DND-41 (cell line): ENCODE data around the gene ITSN2.

Source experiments
- ATAC-seq: fragments of 200-7000 bp; cut with Tn5 transposase; 3 replicates; pipeline ENCODE4 v1.9.1; 2021; ENCODE audit warnings: low read depth; ENCODE audit not compliant: insufficient read depth
- DNase-seq: peaks from one replicate; pipeline ENCODE4 v3.0.0-alpha.2; 2020
- H2AFZ ChIP-seq: 2 replicates; pipeline ENCODE4 v1.6.0; 2012; ENCODE audit warnings: low read depth, low read length
- H3K27ac ChIP-seq: 2 replicates; pipeline ENCODE4 v1.5.1; 2012; ENCODE audit warnings: low read length, inconsistent platforms
- H3K27me3 ChIP-seq: fragments of 200-600 bp; sonication (generic); 2 replicates; pipeline ENCODE4 v1.6.0; 2012; ENCODE audit warnings: low read length, mild to moderate bottlenecking, inconsistent platforms; ENCODE audit not compliant: insufficient read depth, poor library complexity
- H3K36me3 ChIP-seq: 2 replicates; pipeline ENCODE4 v1.5.1; 2012; ENCODE audit warnings: low read length, inconsistent platforms; ENCODE audit not compliant: insufficient read depth
- H3K4me1 ChIP-seq: 2 replicates; pipeline ENCODE4 v1.5.1; 2012; ENCODE audit warnings: mild to moderate bottlenecking, low read length; ENCODE audit not compliant: insufficient read depth
- H3K4me2 ChIP-seq: 2 replicates; pipeline ENCODE4 v1.6.0; 2012; ENCODE audit warnings: mild to moderate bottlenecking, moderate library complexity, low read length, inconsistent platforms; ENCODE audit not compliant: insufficient read depth
- H3K4me3 ChIP-seq, 2 experiments: fragments of 200-600 bp in 1 of 2; shearing (Covaris generic) in 1 of 2; 2 replicates each; pipeline ENCODE4 v1.5.1; 2012 to 2016; ENCODE audit warnings: inconsistent platforms in 2 of 2, low read length in 2 of 2, mild to moderate bottlenecking in 2 of 2, low read depth in 1 of 2, moderate library complexity in 1 of 2
- H3K79me2 ChIP-seq: 2 replicates; pipeline ENCODE4 v1.6.0; 2012; ENCODE audit warnings: low read length, inconsistent platforms; ENCODE audit not compliant: insufficient read depth
- H3K9ac ChIP-seq: 2 replicates; pipeline ENCODE4 v1.6.0; 2012; ENCODE audit warnings: low read depth, mild to moderate bottlenecking, inconsistent platforms, low read length, moderate library complexity
- H3K9me3 ChIP-seq: 2 replicates; pipeline ENCODE4 v1.5.1; 2012; ENCODE audit warnings: low read length, moderate library complexity, mild to moderate bottlenecking, inconsistent platforms; ENCODE audit not compliant: insufficient read depth, severe bottlenecking
- H4K20me1 ChIP-seq: 2 replicates; pipeline ENCODE4 v1.6.0; 2012; ENCODE audit warnings: low read length; ENCODE audit not compliant: insufficient read depth
- EZH2 ChIP-seq: IDR thresholded peaks from 3 replicates; pipeline ENCODE4 v1.6.1; 2012; ENCODE audit warnings: borderline replicate concordance, low read depth, mild to moderate bottlenecking, moderate library complexity, low read length, inconsistent platforms; ENCODE audit not compliant: severe bottlenecking
- TF ChIP-seq, protein P1 (sequence below): IDR thresholded peaks from 2 replicates; pipeline ENCODE4 v1.5.1; 2012; ENCODE audit warnings: borderline replicate concordance, low read length, moderate library complexity, mild to moderate bottlenecking; ENCODE audit not compliant: poor library complexity, severe bottlenecking; ENCODE audit errors: extremely low read depth

The ITSN2 gene

DNA sequence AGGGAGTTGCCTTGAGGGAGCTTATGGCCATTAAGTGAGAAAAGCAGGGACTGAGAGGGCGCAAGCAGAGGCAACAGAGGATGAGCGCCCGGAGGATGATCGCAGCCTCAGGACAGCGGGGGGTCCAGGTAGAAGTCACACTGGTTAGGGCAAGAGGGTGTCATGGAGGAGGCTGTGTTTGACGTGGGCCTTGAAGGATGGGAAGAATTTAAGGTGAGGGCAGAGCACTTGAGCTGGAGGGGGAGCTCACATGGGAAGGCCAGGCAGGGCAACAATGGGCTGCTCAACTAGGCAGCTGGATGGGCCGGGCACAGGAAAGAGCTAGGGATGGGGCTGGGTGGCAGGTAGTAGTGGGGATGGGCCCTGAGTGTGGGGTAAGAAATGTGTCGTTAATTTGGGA is 153.6 kb downstream of the ITSN2 start:
- Histone ChIP-seq H2AFZ (no peak overlapping the region), H3K9ac (no peak overlapping the region), H3K36me3 (peaks cover 46% of the 10 kb centered on the region), H3K4me3 (no peak overlapping the region), H3K27ac (no peak overlapping the region), H3K4me2 (no peak overlapping the region), H3K4me1 (no peaks in the 10 kb centered on the region), H3K79me2 (no peaks in the 10 kb centered on the region), H3K27me3 (no peaks in the 10 kb centered on the region), H4K20me1 (no peaks in the 10 kb centered on the region), H3K9me3 (no peaks in the 10 kb centered on the region)
- ATAC-seq: no peak
- DNase-seq: no peak
- TF ChIP-seq, protein P1, sequence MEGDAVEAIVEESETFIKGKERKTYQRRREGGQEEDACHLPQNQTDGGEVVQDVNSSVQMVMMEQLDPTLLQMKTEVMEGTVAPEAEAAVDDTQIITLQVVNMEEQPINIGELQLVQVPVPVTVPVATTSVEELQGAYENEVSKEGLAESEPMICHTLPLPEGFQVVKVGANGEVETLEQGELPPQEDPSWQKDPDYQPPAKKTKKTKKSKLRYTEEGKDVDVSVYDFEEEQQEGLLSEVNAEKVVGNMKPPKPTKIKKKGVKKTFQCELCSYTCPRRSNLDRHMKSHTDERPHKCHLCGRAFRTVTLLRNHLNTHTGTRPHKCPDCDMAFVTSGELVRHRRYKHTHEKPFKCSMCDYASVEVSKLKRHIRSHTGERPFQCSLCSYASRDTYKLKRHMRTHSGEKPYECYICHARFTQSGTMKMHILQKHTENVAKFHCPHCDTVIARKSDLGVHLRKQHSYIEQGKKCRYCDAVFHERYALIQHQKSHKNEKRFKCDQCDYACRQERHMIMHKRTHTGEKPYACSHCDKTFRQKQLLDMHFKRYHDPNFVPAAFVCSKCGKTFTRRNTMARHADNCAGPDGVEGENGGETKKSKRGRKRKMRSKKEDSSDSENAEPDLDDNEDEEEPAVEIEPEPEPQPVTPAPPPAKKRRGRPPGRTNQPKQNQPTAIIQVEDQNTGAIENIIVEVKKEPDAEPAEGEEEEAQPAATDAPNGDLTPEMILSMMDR: no peak
- no peak for TF ChIP-seq EZH2

DNA sequence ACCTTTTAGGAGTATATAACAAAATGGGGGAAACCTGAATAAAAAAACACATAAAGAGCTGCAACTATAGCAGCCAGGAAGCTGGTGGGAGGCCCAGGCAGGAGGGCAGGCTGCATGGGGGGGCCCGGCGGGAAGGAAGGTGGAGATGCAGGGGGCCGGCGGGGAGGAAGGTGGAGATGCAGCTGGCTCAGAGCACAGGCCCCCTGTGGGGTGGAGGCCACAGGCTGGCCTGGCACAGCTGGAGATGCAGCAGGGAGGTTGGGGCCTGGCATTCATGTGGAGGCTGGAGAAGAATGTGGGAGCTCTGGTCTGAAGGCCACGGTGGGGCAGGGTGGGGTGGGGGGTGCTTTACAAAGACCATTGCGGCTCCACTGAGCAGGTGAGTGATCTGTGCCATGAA is 154.1 kb downstream of the ITSN2 start:
- Histone ChIP-seq H4K20me1 (no peaks in the 10 kb centered on the region), H3K4me2 (no peak overlapping the region), H3K4me3 (no peak overlapping the region), H3K27me3 (no peaks in the 10 kb centered on the region), H3K36me3 (peaks cover 44% of the 10 kb centered on the region), H3K9ac (no peak overlapping the region), H3K9me3 (no peaks in the 10 kb centered on the region), H3K79me2 (no peaks in the 10 kb centered on the region), H2AFZ (no peak overlapping the region), H3K27ac (no peak overlapping the region), H3K4me1 (no peaks in the 10 kb centered on the region)
- DNase-seq (peak; percentile 35), ATAC-seq (peak; percentile 70)
- TF ChIP-seq EZH2: no peak
- TF ChIP-seq, protein P1: no peak

DNA sequence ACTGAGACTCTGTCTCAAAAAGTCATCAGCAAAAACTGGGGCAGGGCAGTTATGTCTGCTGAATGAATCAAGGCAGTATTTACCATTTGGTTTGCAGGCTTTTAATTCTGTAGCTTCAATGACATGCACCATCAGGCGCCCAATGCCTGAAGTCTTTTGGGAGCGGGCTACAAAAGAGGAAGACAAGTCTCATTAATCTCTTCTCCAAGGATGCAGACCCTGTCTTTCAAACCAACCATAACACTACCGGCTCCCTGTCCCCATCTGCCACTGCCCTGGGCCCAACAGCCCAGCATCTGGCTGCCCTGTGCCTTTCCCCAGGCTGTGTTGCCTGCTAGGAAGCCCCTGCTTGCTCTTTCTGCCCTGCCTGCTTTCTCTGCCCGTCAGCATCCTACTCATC is 155.2 kb downstream of the ITSN2 start:
- Histone ChIP-seq H3K9me3 (no peaks in the 10 kb centered on the region), H3K4me1 (no peaks in the 10 kb centered on the region), H3K4me2 (no peak overlapping the region), H3K36me3 (peaks cover 39% of the 10 kb centered on the region), H3K79me2 (no peaks in the 10 kb centered on the region), H3K27ac (no peak overlapping the region), H4K20me1 (no peaks in the 10 kb centered on the region), H2AFZ (no peak overlapping the region), H3K27me3 (no peaks in the 10 kb centered on the region), H3K9ac (no peak overlapping the region), H3K4me3 (no peak overlapping the region)
- ATAC-seq (no peak), DNase-seq (no peak)
- TF ChIP-seq EZH2: no peak
- TF ChIP-seq, protein P1: no peak

DNA sequence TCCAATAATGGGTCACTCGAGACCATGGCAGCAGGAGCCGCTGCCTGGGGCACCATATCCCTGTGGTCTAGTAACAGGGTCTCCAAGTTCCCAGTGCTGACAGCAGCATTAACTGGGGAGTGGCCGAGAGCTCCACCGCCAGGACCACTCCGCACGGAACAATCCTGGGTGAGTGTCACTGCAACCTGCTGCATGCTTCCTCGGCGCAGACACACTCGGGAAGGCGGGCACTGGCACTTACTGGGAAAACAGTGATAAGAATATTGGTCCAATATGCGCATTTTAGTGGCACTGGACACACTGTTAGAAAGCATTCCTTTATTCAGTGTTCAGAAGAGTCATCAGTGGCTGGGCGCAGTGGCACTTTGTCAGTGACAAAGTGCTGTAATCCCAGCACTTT is 155.8 kb downstream of the ITSN2 start:
- TF ChIP-seq, protein P1: no peak
- no peak for TF ChIP-seq EZH2
- H3K4me3 ChIP-seq: no peak overlapping the region
- no peaks in the 10 kb centered on the region for H3K9me3 ChIP-seq
- H3K9ac ChIP-seq: no peak overlapping the region
- H3K36me3 ChIP-seq: peaks cover 36% of the 10 kb centered on the region
- no peaks in the 10 kb centered on the region for H3K79me2 ChIP-seq
- H3K27me3 ChIP-seq: no peaks in the 10 kb centered on the region
- no peaks in the 10 kb centered on the region for H4K20me1 ChIP-seq
- no peak overlapping the region for H3K4me2 ChIP-seq
- no peaks in the 10 kb centered on the region for H3K4me1 ChIP-seq
- ATAC-seq (no peak), DNase-seq (no peak)
- H3K27ac ChIP-seq: no peak overlapping the region
- no peak overlapping the region for H2AFZ ChIP-seq
